COR-L47 (cell line): ENCODE data around the gene HTR3B.
"Not testable (repeated sequence)": the region's sequence is repeated elsewhere in the genome, so short reads cannot be mapped to it uniquely, and the experiment has no call there.

Experiments
- DNase-seq: peaks from one replicate; lab custom pipeline; 2025; lab: John Stamatoyannopoulos, UW

Gene HTR3B, protein sequence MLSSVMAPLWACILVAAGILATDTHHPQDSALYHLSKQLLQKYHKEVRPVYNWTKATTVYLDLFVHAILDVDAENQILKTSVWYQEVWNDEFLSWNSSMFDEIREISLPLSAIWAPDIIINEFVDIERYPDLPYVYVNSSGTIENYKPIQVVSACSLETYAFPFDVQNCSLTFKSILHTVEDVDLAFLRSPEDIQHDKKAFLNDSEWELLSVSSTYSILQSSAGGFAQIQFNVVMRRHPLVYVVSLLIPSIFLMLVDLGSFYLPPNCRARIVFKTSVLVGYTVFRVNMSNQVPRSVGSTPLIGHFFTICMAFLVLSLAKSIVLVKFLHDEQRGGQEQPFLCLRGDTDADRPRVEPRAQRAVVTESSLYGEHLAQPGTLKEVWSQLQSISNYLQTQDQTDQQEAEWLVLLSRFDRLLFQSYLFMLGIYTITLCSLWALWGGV

DNA sequence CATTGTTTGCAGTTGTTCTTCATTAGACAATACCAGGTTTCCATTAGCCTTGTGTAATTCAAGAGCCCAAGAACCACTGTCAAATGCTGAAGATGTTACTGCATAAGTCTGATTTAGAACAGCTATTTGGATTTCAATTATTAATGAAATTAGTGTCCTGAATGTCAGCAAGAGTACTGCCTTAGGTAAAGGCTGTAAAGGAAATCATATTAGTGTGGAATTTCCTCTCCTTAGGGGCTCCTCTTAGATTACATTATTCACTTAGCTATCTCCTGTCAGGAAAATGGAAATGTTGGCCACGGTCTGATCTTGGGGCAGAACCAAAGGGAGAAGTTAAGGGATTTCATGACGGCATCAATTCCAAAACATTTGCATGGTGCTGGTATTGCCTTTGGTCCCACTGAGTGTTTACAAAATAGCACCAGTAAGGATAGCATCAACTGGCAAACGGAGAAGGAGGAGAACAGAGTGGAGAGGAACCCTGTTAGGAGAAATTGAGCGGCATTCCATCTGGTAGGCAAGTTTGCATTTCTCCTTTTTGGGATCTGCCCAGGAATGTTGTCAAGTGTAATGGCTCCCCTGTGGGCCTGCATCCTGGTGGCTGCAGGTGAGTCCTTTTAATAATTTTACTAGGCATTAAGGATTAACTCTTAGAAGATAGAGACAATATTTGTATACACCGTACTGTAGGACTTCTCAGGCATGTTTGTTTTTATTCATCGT lies at the start of gene HTR3B:
HTR3B (plus strand) TSS at position 418 of the 723 bp plus-strand sequence; CDS start at position 556, 138 bp downstream.
- DNase-seq, result no peak

DNA sequence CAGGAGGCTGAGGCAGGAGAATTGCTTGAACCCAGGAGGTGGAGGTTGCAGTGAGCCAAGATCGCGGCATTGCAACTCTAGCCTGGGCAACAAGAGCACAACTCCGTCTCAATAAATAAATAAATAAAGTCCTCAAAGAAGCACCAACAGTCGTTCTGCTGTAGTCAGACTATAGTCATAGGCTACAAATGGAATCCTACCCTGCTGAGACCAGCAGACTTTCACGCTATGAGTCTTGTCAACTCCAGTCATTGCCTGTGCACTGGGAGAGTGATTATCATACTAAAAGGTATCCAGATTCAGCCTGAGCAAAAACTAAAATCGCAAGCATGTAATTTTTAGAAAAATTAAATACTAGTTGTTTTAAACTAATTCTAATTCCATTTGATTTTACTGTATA lies 48.8 kb upstream of the HTR3B start:
- DNase-seq, result no peak

DNA sequence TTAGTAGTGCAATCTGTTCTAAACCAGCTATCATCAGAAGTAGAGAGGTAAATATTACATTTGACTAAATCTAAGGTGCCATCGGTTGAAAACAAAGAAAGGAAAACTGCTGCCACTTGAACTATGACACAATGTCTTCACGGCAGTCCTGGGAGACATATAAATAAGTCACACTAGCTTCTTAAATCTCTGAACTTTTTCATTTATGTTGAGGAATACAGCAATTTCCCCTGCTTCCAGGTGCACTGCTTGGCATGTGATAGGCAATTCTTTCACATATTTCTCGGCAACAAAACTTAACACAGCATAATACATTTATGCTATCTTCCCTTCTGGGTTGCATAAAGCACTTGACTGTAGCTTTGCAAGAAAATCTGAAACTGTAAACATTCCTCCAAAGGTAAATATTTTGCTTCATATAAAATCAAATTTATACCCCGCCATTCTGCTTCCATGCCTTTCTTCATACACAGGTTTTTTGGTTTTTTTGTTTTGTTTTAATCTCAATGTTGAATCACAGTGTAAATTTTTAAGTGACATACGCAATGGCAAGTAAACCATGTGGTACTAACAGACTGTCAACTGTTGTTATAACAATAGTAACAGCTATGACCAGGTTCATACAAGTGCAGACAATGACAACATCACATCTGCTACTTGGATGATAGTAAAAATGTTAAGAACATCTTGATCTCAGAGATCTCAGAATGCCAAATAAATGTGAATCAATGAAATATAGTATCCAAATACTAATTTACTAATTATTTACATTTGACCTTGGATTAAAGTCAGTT lies 47.4 kb upstream of the HTR3B start:
- DNase-seq, result no peak

DNA sequence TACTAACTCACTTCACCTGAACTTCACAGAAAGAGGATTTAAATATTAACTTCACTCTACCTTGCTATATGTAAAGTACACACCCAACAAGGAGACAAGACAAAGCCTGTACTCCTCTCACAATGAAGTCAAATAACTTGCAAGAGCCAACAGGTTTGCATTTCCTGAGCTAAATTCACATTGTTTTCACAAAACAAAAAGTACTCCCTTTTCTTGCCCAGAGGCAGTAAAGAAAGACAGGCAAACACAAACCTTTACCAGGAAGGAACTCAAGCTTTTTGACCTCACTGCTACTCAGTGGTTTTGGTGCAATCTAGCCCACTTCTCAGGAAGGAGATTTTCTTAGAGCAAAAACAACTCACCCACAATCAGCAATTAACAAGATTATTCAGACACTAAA lies 44.9 kb upstream of the HTR3B start:
- no peak for DNase-seq

DNA sequence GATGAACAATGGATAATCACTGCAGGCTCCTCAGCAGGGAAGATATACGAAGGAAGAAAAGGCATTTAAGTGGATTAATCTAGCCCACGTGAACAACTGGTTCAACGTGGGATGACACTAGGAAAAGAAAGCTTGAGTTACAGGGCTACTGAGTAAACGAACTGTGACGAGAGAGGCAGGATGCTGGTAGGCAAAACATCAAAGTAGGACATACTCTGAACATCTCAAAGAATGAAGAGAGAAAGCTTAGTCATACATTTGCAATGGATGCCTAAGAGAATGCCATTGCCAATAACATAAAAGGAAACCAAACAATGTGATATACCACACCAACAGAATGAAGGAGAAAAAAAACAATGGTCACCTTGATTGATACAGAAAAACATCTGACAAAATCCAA lies 42.2 kb upstream of the HTR3B start:
- no peak for DNase-seq

DNA sequence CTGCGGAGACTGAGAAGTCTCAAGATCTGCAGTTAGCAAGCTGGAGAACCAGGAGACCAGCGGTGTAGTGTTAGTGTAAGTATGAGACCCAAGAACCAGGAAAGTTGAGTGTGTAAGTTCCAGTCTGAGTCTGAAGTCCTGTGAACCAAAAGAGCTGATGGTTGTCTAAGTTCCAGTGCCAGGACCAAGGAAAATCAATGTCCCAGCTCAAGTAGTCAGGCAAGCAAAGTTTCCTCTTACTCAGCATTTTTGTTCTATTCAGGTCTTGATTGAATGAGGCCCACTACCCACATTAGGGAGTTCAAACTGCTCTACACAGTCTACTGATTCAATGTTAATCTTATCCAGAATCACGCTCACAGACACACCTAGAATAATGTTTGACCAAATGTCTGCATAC lies 40.2 kb upstream of the HTR3B start:
- no peak for DNase-seq

DNA sequence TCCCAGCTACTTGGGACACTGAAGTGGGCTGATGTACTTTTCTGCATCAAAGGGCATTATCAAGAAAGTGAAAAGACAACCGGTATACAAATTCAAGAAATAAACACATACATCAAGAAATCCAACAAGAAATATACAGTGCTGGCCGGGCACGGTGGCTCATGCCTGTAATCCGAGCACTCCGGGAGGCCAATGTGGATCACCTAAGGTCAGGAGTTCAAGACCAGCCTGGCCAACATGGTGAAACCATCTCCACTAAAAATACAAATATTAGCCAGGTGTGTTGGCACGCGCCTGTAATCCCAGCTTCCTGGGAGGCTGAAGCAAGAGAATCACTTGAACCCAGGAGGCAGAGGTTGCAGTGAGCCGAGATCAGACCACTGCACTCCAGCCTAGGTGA lies 38.7 kb upstream of the HTR3B start:
- no peak for DNase-seq

DNA sequence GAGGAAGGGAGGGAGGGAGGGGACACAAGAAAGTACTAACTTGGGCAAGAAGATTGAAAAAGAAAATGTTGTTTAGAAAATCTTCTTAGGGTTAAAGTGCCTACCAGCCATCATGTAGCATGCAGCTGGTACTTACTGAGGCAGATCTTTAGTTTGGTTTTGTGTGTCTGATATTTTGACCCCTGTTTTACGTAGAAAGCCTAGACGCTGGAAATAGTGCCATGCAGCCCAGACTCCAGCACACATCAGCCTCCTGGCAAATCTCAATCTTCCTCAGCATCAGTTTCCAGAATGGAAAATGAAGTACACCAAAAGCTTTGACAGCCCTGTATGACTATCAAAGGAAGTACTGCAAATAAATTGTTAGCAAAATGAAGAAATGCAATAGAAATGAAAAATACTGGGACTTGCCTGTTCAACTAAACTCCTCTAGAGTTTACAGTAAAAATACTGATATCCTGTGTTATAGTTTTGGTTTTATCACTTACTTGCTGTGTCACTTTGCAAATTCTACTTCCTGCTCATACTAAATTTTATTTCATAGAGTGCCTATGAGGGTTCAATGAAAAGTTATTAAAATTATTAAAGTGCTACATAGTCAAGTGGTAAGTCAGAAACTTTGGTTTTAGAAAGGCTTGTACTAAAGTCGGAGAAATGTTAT lies 36.6 kb upstream of the HTR3B start:
- DNase-seq, result no peak

DNA sequence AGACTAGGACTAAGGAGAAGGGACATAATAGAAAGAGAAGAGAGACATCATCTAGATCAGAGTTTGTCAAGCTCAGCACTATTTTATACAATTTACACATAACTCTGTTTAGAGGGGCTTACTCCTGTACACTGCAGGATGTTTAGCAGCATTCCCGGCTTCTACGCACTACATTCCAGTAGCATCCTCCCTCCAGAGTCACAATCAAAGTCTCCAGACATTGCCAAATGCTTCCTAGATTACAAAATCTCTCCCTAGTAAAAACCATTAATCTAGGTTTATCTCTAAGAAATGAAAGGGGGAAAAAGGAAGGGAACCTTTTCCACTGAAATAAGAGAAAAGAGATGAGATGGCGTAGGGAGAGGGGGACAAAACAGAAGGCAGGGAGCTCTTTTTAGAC lies 33.3 kb upstream of the HTR3B start:
- DNase-seq, result no peak

DNA sequence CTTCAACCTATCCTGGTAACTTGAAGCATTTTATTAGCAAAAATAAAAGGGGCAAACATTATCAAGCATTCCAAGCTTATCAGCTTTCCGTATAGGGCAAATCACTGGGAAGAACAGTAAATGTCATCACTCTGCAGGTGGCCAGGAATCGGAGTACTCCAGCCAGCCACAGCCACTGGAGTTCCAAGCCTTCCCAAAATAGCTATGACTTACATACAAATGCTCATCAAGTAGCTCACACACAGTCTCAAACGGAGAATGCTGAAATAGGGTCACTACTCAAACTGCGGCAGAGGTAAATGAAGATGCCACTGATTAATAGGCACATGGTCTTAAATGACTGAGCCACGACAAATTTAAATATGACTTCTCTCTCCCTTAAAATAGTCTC lies 31.4 kb upstream of the HTR3B start:
- no peak for DNase-seq

DNA sequence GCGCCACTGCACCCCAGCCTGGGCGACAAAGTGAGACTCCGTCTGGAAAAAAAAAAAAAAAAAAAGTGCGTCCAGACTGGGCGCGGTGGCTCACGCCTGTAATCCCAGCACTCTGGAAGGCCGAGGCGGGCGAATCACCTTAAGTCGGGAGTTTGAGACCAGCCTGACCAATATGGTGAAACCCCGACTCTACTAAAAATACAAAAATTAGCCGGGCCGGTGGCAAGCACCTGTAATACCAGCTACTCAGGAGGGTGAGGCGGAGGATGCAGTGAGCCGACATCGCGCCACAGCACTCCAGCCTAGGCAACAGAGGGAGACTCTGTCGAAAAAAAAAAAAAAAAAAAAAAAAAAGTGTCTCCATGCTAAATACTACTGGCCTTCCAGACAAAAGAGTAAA lies 30.5 kb upstream of the HTR3B start:
- no peak for DNase-seq

DNA sequence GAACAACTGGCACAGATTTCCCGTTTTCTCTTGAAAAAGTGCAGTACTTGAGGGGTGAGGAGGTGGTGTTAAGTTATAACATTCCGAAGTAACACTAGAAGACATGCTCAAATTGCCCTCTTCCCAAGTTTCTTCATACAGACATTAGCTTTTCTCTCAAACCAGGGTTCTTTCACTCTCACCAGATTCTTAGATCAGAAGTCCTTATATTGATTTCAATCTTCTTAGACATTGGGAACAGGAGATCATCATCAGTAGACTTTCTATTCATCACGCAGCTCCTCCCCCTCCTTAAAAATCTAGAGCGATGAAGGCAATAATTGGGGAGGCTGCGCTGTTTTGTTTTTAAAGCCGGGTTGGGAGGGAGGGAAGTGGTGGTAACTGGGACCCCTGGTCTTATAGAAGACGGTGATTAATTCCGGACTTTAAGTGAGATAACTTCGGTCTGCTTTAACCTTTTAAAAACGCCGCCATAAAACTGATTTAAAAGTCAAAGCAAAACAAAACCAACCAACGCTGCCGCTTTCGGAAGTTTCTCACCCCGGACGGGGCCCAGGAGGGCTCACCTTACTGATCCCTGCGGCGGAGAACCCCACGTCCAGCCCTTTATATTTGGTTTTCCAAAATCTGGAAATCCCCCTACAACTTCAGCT lies 29.9 kb upstream of the HTR3B start:
- DNase-seq, result no peak

DNA sequence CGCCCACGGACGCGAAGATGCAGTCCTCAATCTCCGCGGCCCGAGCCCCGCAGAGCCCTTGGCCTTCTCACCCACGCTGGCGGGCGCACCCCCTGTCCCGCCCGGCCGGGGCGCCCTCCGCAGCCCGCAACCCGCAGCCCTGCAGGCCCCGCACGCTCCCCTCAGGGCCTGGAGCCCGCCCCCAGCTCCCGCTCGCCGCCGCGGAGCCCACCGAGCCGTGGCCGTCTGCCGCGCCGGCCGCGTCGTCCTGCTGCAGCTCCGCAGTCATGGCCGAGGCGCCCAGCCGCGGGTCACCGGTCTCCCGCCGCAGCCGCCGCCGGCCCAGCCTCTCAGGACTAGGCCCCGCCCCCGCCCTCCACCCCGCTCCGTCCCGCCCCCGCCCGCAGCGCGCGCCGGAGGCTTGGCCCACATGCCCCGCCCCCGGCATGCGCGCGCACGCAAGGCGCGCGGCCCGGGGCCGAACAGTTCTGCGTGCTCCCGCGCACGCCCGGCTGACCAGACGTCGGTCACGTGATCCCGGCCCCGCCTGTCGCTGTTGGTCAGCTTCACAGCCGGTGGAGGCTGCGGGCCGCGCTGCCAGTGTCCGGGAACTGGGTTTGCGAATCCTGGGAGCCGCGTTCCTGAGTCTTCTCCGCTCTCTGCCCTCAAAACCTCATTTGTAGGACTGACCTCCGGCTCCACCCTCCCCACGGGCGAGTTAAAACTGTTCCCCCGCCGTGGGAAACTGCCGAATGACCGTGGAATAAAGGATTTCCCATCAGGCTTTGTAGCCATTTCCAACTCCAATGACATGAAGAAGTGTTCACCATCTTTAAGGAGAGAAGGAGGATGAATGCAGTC lies 29.1 kb upstream of the HTR3B start, which contains the start of gene USP28:
USP28 (minus strand) TSS at position 339 of the 840 bp plus-strand sequence; CDS start at position 268, 71 bp downstream.
- peak; percentile 97 for DNase-seq

DNA sequence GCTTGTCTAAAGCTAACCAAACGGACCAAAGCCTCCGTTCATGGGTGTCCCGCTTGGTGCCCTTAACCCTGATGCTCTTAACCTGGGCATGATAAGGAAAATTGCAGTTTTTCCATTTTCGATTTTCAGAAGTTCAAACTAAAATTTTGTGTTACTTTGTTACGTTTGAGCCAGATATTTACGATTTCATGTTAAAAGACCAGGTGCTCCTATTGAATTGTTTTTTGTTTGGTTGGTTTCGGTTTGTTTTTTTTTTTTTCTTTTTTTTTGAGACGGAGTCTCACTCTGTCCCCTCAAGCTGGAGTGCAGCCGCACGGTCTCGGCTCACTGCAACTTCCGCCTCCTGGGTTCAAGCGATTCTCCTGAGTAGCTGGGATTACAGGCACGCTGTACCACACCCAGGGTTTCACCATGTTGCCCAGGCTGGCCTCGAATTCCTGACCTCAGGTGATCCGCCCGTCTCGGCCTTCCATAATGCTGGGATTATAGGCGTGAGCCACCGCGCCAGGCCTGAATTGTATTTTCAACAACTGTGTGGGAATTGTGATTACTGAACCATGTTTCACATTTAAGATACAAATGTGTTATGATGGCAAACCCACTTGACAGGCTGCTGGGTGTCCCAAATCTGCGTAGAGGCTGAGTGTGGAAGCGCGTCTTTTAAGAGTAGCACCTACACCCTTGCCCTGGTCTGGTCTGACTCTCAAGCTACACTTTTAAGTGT lies 28.4 kb upstream of the HTR3B start:
- no peak for DNase-seq

DNA sequence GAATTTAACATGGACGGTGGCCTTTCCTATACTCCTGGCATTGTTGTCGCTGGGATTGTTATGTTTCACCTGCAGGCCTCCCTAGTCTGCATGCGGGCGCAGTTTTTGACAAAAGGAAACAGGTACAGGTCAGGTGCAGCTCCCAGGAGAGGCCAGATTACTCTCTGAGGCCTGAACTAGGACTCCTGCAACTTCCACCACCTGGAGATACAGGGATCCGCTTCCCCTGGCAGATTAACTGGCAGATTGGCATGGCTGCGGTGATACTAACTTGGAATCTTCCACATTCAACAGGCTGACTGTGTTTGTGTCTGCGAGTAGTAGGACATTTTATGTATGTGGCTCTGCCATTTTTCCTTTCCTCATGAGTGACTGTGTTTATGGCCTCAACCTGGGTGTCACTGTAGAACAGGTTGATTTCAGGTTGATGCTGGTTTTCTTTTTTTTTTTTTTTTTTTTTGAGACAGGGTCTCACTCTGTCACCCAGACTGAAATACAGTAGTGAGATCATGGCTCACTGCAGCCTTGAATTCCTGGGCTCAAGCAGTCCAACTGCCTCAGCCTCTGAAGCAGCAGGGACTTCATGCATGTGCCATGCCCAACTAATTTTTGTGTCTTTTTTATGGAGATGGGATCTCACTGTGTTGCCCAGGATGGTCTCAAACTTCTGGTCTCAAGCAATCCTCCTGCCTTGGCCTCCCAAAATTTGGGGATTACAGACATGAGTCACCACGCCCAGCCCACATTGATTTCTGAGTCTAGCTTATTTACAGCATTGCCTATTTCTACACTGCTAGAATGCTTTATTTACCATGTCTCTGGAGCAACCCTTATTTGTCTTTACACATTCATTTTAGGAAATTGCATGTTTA lies 27.6 kb upstream of the HTR3B start:
- no peak for DNase-seq

DNA sequence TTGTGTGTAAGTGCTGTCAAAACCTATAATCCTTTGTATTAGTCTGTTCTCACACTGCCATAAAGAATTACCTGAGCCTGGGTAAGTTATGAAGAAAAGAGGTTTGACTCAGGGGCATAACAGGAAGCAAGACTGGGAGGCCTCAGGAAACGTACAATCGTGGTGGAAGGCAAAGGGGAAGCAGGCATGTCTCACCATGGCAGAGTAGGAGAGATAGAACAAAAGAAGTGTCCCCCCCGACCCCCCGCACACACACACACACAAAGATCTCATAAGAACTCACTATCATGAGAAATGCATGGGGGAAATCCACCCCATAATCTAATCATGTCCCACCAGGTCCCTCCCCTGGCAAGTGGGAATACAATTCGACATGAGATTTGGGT lies 26.9 kb upstream of the HTR3B start:
- no peak for DNase-seq

DNA sequence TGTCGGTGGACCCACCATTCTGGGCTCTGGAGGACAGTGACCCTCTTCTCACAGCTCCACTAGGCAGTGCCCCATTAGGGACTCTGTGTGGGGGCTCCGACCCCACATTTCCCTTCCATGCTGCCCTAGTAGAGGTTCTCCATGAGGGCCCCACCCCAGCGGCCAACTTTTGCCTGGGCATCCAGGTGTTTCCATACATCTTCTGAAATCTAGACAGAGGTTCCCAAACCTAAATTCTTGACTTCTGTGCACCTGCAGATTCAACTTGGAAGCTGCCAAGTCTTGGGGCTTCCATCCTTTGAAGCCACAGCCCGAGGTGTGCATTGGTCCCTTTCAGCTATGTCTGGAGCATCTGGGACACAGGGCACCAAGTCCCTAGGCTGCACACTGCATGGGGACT lies 25.1 kb upstream of the HTR3B start:
- not testable (repeated sequence) for DNase-seq

DNA sequence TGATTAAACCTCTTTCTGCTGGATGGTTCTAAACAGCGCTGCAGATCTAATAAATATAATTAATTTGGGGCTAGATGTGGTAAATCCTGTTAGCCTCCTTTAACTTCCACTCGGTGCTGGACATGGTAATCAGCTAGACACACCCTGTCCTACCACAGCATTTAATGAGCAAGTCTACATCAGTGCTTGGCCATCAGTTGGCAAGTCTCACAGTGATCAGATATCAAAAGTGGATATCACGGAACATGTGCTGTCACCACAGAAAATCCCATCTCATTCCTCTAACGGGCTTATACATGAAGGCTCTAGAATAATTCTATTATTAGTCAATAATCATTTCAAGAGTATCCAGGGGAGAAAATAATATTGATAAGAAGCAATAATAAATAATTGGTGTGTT lies 23.6 kb upstream of the HTR3B start:
- no peak for DNase-seq

DNA sequence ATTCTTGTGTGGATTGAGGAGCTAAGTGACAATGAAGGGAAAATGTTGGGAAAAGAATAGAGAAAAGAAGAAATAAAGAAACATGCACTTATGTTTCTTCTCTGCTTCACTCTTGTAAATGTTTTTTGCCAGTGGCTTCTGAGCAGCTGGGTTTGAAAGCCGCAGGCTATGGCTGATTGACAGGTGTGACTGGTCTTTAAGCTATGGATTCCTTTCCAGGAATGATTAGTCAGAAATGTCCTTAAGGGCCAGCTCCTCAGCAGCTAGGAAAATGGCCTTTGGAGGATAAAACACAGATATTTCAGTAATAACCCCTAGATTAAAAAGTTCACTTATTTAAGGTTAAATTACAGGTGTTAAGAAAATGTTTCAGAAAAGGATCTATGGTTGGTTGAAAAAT lies 22.7 kb upstream of the HTR3B start:
- DNase-seq, result no peak
